Measurements from ENCODE around the gene ZNF100. TPM values are rescaled to one million over a fixed set of nuclear protein-coding genes. Genes with fewer than 3 reads are reported as not detected.
"Not testable (repeated sequence)": the region's sequence is repeated elsewhere in the genome, so short reads cannot be mapped to it uniquely, and the experiment has no call there.

ZNF100 gene
- total RNA-seq, 1 experiment from 2014 or later, result 23.6 TPM

- H3K27me3 Mint-ChIP-seq (ENCODE audit: low read depth), result peaks cover 4% of the 10 kb centered on the region; the same call in 1 of the 2 replicates
- H3K27ac Mint-ChIP-seq, result no peak overlapping the region
- peaks cover 61% of the 10 kb centered on the region for H3K9me3 Mint-ChIP-seq
- H3K4me1 Mint-ChIP-seq, result no peaks in the 10 kb centered on the region
- CTCF ChIA-PET, result no interaction called here
- peaks cover 47% of the 10 kb centered on the region for H3K36me3 Mint-ChIP-seq
- POLR2A ChIA-PET, result no interaction called here
- ATAC-seq (peak; percentile 52), DNase-seq (ENCODE audit: low spot score) (no peak)
- TF ChIP-seq RORB (CRISPR knock-in tag; IDR thresholded peaks at IDR 0.05), result no peak
- H3K4me3 Mint-ChIP-seq, result no peak overlapping the region
Measured at GRCh38 chr19:21677696-21678418, 89.5 kb downstream of the ZNF100 start.

GRCh38 chr19:21674454-21674853 is 92.9 kb downstream of the ZNF100 start:
- peaks cover 2% of the 10 kb centered on the region; the same call in 1 of the 2 replicates for H3K27me3 Mint-ChIP-seq (ENCODE audit: low read depth)
- DNase-seq (ENCODE audit: low spot score), result no peak
- peaks cover 3% of the 10 kb centered on the region; the same call in 1 of the 2 replicates for H3K4me1 Mint-ChIP-seq
- peaks cover 69% of the 10 kb centered on the region for H3K9me3 Mint-ChIP-seq
- ChIA-PET POLR2A (no interaction called here), CTCF (no interaction called here)
- H3K4me3 Mint-ChIP-seq, result no peak overlapping the region
- H3K36me3 Mint-ChIP-seq, result peaks cover 52% of the 10 kb centered on the region
- ATAC-seq, result no peak
- TF ChIP-seq NFE2L1 (CRISPR knock-in tag; IDR thresholded peaks at IDR 0.05) (no peak), SMAD3 (CRISPR knock-in tag; IDR thresholded peaks at IDR 0.05; ENCODE audit: borderline replicate concordance) (no peak), ELF4 (CRISPR knock-in tag; IDR thresholded peaks at IDR 0.05; ENCODE audit: low read depth) (no peak)
- TF ChIP-seq, protein P1, sequence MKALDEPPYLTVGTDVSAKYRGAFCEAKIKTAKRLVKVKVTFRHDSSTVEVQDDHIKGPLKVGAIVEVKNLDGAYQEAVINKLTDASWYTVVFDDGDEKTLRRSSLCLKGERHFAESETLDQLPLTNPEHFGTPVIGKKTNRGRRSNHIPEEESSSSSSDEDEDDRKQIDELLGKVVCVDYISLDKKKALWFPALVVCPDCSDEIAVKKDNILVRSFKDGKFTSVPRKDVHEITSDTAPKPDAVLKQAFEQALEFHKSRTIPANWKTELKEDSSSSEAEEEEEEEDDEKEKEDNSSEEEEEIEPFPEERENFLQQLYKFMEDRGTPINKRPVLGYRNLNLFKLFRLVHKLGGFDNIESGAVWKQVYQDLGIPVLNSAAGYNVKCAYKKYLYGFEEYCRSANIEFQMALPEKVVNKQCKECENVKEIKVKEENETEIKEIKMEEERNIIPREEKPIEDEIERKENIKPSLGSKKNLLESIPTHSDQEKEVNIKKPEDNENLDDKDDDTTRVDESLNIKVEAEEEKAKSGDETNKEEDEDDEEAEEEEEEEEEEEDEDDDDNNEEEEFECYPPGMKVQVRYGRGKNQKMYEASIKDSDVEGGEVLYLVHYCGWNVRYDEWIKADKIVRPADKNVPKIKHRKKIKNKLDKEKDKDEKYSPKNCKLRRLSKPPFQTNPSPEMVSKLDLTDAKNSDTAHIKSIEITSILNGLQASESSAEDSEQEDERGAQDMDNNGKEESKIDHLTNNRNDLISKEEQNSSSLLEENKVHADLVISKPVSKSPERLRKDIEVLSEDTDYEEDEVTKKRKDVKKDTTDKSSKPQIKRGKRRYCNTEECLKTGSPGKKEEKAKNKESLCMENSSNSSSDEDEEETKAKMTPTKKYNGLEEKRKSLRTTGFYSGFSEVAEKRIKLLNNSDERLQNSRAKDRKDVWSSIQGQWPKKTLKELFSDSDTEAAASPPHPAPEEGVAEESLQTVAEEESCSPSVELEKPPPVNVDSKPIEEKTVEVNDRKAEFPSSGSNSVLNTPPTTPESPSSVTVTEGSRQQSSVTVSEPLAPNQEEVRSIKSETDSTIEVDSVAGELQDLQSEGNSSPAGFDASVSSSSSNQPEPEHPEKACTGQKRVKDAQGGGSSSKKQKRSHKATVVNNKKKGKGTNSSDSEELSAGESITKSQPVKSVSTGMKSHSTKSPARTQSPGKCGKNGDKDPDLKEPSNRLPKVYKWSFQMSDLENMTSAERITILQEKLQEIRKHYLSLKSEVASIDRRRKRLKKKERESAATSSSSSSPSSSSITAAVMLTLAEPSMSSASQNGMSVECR (CRISPR knock-in tag; IDR thresholded peaks at IDR 0.05; ENCODE audit: borderline replicate concordance), result no peak
- TF ChIP-seq, protein P2, sequence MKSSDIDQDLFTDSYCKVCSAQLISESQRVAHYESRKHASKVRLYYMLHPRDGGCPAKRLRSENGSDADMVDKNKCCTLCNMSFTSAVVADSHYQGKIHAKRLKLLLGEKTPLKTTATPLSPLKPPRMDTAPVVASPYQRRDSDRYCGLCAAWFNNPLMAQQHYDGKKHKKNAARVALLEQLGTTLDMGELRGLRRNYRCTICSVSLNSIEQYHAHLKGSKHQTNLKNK (CRISPR knock-in tag; IDR thresholded peaks at IDR 0.05), result no peak
- no peak overlapping the region for H3K27ac Mint-ChIP-seq

GRCh38 chr19:21673479-21673878 is 93.9 kb downstream of the ZNF100 start:
- H3K4me3 Mint-ChIP-seq; H3K27ac Mint-ChIP-seq; DNase-seq (ENCODE audit: low spot score); ATAC-seq; CTCF ChIA-PET; H3K4me1 Mint-ChIP-seq; H3K27me3 Mint-ChIP-seq (ENCODE audit: low read depth); POLR2A ChIA-PET: not testable (repeated sequence)
- peaks cover 68% of the 10 kb centered on the region for H3K9me3 Mint-ChIP-seq
- H3K36me3 Mint-ChIP-seq, result peaks cover 51% of the 10 kb centered on the region

Other genes starting within 250 kb of the ZNF100 start
- gene ZNF43, start 68.6 kb upstream of the ZNF100 start, total RNA-seq (2021), result 37.9 to 55.2 TPM (median 38.5 TPM) in 3 replicates
- not detected in 3 replicates for gene ZNF208, start 243.4 kb upstream of the ZNF100 start, total RNA-seq (2021)

Measured in WTC11 (cell line).